GM21367 (cell line): ENCODE results near the gene TRIO.

Source experiments
- ATAC-seq: cut with Tn5 transposase; IDR thresholded peaks from one replicate; pipeline ENCODE4 v1.9.1; 2021; ENCODE audit not compliant: unreplicated experiment

TRIO gene

GRCh38 chr5:14260637-14261036, 117.5 kb downstream of the TRIO start:
- no peak for ATAC-seq

- ATAC-seq: no peak
Measured at GRCh38 chr5:14261235-14261634, 118.1 kb downstream of the TRIO start.

- ATAC-seq: no peak
Measured at GRCh38 chr5:14261856-14262611, 118.9 kb downstream of the TRIO start.

GRCh38 chr5:14263113-14263512, 120.0 kb downstream of the TRIO start:
- ATAC-seq: no peak

- no peak for ATAC-seq
Measured at GRCh38 chr5:14263699-14264098, 120.6 kb downstream of the TRIO start.

- peak; percentile 90 for ATAC-seq
Measured at GRCh38 chr5:14264605-14265316, 121.6 kb downstream of the TRIO start.

- ATAC-seq: no peak
Measured at GRCh38 chr5:14265570-14265969, 122.4 kb downstream of the TRIO start.

- ATAC-seq: no peak
Measured at GRCh38 chr5:14266171-14266570, 123.0 kb downstream of the TRIO start.

- ATAC-seq: no peak
Measured at GRCh38 chr5:14266686-14267085, 123.5 kb downstream of the TRIO start.

GRCh38 chr5:14267166-14267838, 124.2 kb downstream of the TRIO start:
- ATAC-seq: no peak

- ATAC-seq: no peak
Measured at GRCh38 chr5:14267991-14268708, 125.0 kb downstream of the TRIO start.

GRCh38 chr5:14268738-14269137, 125.6 kb downstream of the TRIO start:
- ATAC-seq: no peak

- no peak for ATAC-seq
Measured at GRCh38 chr5:14269395-14269794, 126.3 kb downstream of the TRIO start.

- peak; percentile 73 for ATAC-seq
Measured at GRCh38 chr5:14270209-14270702, 127.1 kb downstream of the TRIO start.

- no peak for ATAC-seq
Measured at GRCh38 chr5:14272548-14273205, 129.5 kb downstream of the TRIO start.

- no peak for ATAC-seq
Measured at GRCh38 chr5:14273207-14273767, 130.1 kb downstream of the TRIO start.

GRCh38 chr5:14276380-14276779, 133.2 kb downstream of the TRIO start:
- ATAC-seq: no peak

GRCh38 chr5:14277385-14278320, 134.5 kb downstream of the TRIO start:
- peak; percentile 52 for ATAC-seq

GRCh38 chr5:14280294-14280854, 137.2 kb downstream of the TRIO start:
- no peak for ATAC-seq
